ENCODE measurements around the gene RTN4RL2.

DNA sequence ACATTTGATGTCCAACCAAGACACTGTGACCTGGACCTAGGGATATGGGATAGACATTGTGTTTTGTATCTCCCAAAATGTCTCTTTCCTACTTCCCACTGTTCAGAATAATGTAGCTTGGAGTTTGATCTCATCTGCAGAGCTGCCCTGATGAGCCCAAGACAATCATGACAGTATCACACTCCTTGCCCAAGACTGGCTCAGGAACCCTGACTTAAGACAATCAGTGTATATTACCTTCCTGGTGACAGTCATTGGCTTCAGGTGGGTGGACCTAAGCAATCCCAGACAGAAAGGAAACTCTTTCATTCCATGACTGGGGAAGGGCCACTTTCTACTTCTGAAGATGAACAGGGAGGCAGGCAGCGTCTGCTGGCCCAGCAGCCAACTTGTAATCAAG, 14.3 kb upstream of the RTN4RL2 start:
- TF ChIP-seq FOXM1 (IDR thresholded peaks at IDR 0.05; ENCODE audit: borderline replicate concordance) (no peak), ZNF384 (IDR thresholded peaks at IDR 0.05) (no peak), SP1 (IDR thresholded peaks at IDR 0.05) (no peak), HDGF (IDR thresholded peaks at IDR 0.05; ENCODE audit: borderline replicate concordance) (no peak), BHLHE40 (IDR thresholded peaks at IDR 0.05; ENCODE audit: borderline replicate concordance) (no peak), PKNOX1 (IDR thresholded peaks at IDR 0.05) (no peak), ELF4 (IDR thresholded peaks at IDR 0.05) (no peak), FOXK2 (IDR thresholded peaks at IDR 0.05) (no peak), TARDBP (IDR thresholded peaks at IDR 0.05) (no peak)

Measured in HEK293T (cell line).